ENCODE data around the gene IL18BP.

Gene IL18BP

GRCh38 chr11:72045849-72046248 lies 47.1 kb downstream of the IL18BP start:
- no peak for DNase-seq (ENCODE audit: low read depth)

- no peak for DNase-seq (ENCODE audit: low read depth)
Measured at GRCh38 chr11:72048766-72049460, 50.2 kb downstream of the IL18BP start.
